NCI-H82 (cell line): ENCODE data around the gene PLEKHH2.
"Not testable (repeated sequence)": the region's sequence is repeated elsewhere in the genome, so short reads cannot be mapped to it uniquely, and the experiment has no call there.

Experiments
- DNase-seq: peaks from one replicate; lab custom pipeline; 2025; lab: John Stamatoyannopoulos, UW

PLEKHH2 gene

GRCh38 chr2:43717322-43717721, 80.3 kb downstream of the PLEKHH2 start:
- DNase-seq = no peak

- DNase-seq = no peak
Measured at GRCh38 chr2:43718530-43719124, 81.6 kb downstream of the PLEKHH2 start.

- DNase-seq = no peak
Measured at GRCh38 chr2:43724728-43725526, 87.9 kb downstream of the PLEKHH2 start.

GRCh38 chr2:43725711-43726246, 88.7 kb downstream of the PLEKHH2 start:
- DNase-seq = no peak

GRCh38 chr2:43726961-43727633, 90.0 kb downstream of the PLEKHH2 start:
- not testable (repeated sequence) for DNase-seq

- DNase-seq = no peak
Measured at GRCh38 chr2:43727634-43728014, 90.6 kb downstream of the PLEKHH2 start.

- no peak for DNase-seq
Measured at GRCh38 chr2:43729491-43730174, 92.6 kb downstream of the PLEKHH2 start.

GRCh38 chr2:43731211-43731610, 94.2 kb downstream of the PLEKHH2 start:
- DNase-seq = no peak

GRCh38 chr2:43736637-43737036, 99.6 kb downstream of the PLEKHH2 start:
- no peak for DNase-seq

- no peak for DNase-seq
Measured at GRCh38 chr2:43737097-43737854, 100.2 kb downstream of the PLEKHH2 start.

- no peak for DNase-seq
Measured at GRCh38 chr2:43737855-43738254, 100.8 kb downstream of the PLEKHH2 start.

GRCh38 chr2:43738257-43738656, 101.2 kb downstream of the PLEKHH2 start:
- no peak for DNase-seq

GRCh38 chr2:43743706-43744105, 106.6 kb downstream of the PLEKHH2 start:
- DNase-seq = no peak

- DNase-seq = no peak
Measured at GRCh38 chr2:43745457-43745856, 108.4 kb downstream of the PLEKHH2 start.

- no peak for DNase-seq
Measured at GRCh38 chr2:43748333-43748732, 111.3 kb downstream of the PLEKHH2 start.

GRCh38 chr2:43749583-43749982, 112.5 kb downstream of the PLEKHH2 start:
- no peak for DNase-seq

- DNase-seq = peak; percentile 38
Measured at GRCh38 chr2:43751476-43751990, 114.5 kb downstream of the PLEKHH2 start.

GRCh38 chr2:43752302-43752701, 115.2 kb downstream of the PLEKHH2 start:
- no peak for DNase-seq

- DNase-seq = no peak
Measured at GRCh38 chr2:43754180-43754579, 117.1 kb downstream of the PLEKHH2 start.

- DNase-seq = no peak
Measured at GRCh38 chr2:43758739-43759138, 121.7 kb downstream of the PLEKHH2 start.

GRCh38 chr2:43759195-43759594, 122.1 kb downstream of the PLEKHH2 start:
- no peak for DNase-seq
